D721Med (cell line): ENCODE results near the gene MAP2K6.

Source experiments
- DNase-seq: peaks from one replicate; pipeline ENCODE4 v3.0.0; 2011; ENCODE audit warnings: low spot score; ENCODE audit not compliant: insufficient read length
- FAIRE-seq: peaks from 2 replicates; lab custom pipeline; 2011; peaks lifted over from hg19 to GRCh38; lab: Jason Lieb, UNC
- CTCF ChIP-seq: IDR thresholded peaks from 2 replicates; pipeline ENCODE4 v1.5.1; 2012; ENCODE audit warnings: mild to moderate bottlenecking, control low read depth; ENCODE audit not compliant: insufficient read depth; ENCODE audit errors: missing control alignments

The MAP2K6 gene

GRCh38 chr17:69511250-69511649, 96.8 kb downstream of the MAP2K6 start:
- FAIRE-seq (no peak), DNase-seq (no peak)
- TF ChIP-seq CTCF, result no peak

GRCh38 chr17:69512946-69513345, 98.4 kb downstream of the MAP2K6 start:
- FAIRE-seq, result no peak
- no peak for TF ChIP-seq CTCF
- DNase-seq, result no peak

GRCh38 chr17:69516225-69516624, 101.7 kb downstream of the MAP2K6 start:
- no peak for TF ChIP-seq CTCF
- FAIRE-seq, result no peak
- DNase-seq, result no peak

GRCh38 chr17:69516911-69517310, 102.4 kb downstream of the MAP2K6 start:
- FAIRE-seq (no peak), DNase-seq (no peak)
- TF ChIP-seq CTCF, result no peak

- TF ChIP-seq CTCF, result no peak
- DNase-seq (no peak), FAIRE-seq (no peak)
Observed at GRCh38 chr17:69518951-69519350, 104.5 kb downstream of the MAP2K6 start.

- peak; percentile 85 for TF ChIP-seq CTCF
- DNase-seq, result no peak
- no peak for FAIRE-seq
Observed at GRCh38 chr17:69523244-69523861, 108.9 kb downstream of the MAP2K6 start.

GRCh38 chr17:69524854-69525253, 110.4 kb downstream of the MAP2K6 start:
- FAIRE-seq, result no peak
- DNase-seq, result no peak
- TF ChIP-seq CTCF, result peak; percentile 41
